HG02973 (cell line): ENCODE data around the gene TOGARAM2.
"Not testable (repeated sequence)": the region's sequence is repeated elsewhere in the genome, so short reads cannot be mapped to it uniquely, and the experiment has no call there.

ENCODE experiments used
- ATAC-seq: cut with Tn5 transposase; IDR thresholded peaks from one replicate; pipeline ENCODE4 v1.9.1; 2021; ENCODE audit warnings: moderate library complexity; ENCODE audit not compliant: unreplicated experiment

Gene TOGARAM2

GRCh38 chr2:28976584-28976983, 4.5 kb upstream of the TOGARAM2 start:
- ATAC-seq: no peak

GRCh38 chr2:28977176-28977875, 3.8 kb upstream of the TOGARAM2 start:
- no peak for ATAC-seq

GRCh38 chr2:28978001-28978400, 3.1 kb upstream of the TOGARAM2 start:
- not testable (repeated sequence) for ATAC-seq

- no peak for ATAC-seq
These were observed 2.5 kb upstream of the TOGARAM2 start for GRCh38 chr2:28978606-28979005.

- ATAC-seq: no peak
These were observed 2.1 kb upstream of the TOGARAM2 start for GRCh38 chr2:28979041-28979440.

- ATAC-seq: no peak
These were observed 1.3 kb upstream of the TOGARAM2 start for GRCh38 chr2:28979576-28980366.

GRCh38 chr2:28980368-28981015, 606 bp upstream of the TOGARAM2 start:
- no peak for ATAC-seq

- no peak for ATAC-seq
These were observed 700 bp downstream of the TOGARAM2 start for GRCh38 chr2:28981620-28982376.

- ATAC-seq: no peak
These were observed 1.4 kb downstream of the TOGARAM2 start for GRCh38 chr2:28982381-28982950.

- no peak for ATAC-seq
These were observed 5.3 kb downstream of the TOGARAM2 start for GRCh38 chr2:28986429-28986828.

GRCh38 chr2:28989973-28990372, 8.9 kb downstream of the TOGARAM2 start:
- no peak for ATAC-seq

- no peak for ATAC-seq
These were observed 9.3 kb downstream of the TOGARAM2 start for GRCh38 chr2:28990445-28990844.

- ATAC-seq: no peak
These were observed 9.9 kb downstream of the TOGARAM2 start for GRCh38 chr2:28991021-28991420.

- ATAC-seq: no peak
These were observed 10.4 kb downstream of the TOGARAM2 start for GRCh38 chr2:28991460-28991859.

GRCh38 chr2:28993206-28993960, 12.3 kb downstream of the TOGARAM2 start:
- ATAC-seq: no peak

GRCh38 chr2:28994074-28994473, 13.0 kb downstream of the TOGARAM2 start:
- ATAC-seq: no peak

- ATAC-seq: no peak
These were observed 13.6 kb downstream of the TOGARAM2 start for GRCh38 chr2:28994679-28995078.

- ATAC-seq: no peak
These were observed 15.0 kb downstream of the TOGARAM2 start for GRCh38 chr2:28995765-28996750.
